ENCODE results near the gene KCNN4. TPM values are rescaled to one million over a fixed set of nuclear protein-coding genes. Genes with fewer than 3 reads are reported as not detected.

Gene KCNN4
- total RNA-seq, 2 donors from 2014 or later: not detected

GRCh38 chr19:43802216-43802951 lies 21.6 kb upstream of the KCNN4 start, which contains the start of gene LYPD5:
Gene LYPD5 (minus strand): TSS chr19:43802447. CDS start chr19:43802380, 67 bp downstream.
- TF ChIP-seq CTCF (conservative IDR thresholded peaks at IDR 0.05): no peak
- Mint-ChIP-seq H3K27ac (no peak within 1 kb of the TSS), H3K9me3 (no peaks in the 10 kb centered on the region), H3K4me3 (no peak within 1 kb of the TSS), H3K36me3 (ENCODE audit: low read depth) (no peaks in the 10 kb centered on the region), H3K4me1 (no peaks in the 10 kb centered on the region), H3K27me3 (ENCODE audit: insufficient read depth) (peaks cover 69% of the 10 kb centered on the region)
- H3K9ac ChIP-seq (ENCODE audit: extremely low read depth, low read length, poor library complexity, severe bottlenecking): no peak within 1 kb of the TSS
- H3K27ac ChIP-seq (ENCODE audit: low read depth, low read length): no peak within 1 kb of the TSS
- no peaks in the 10 kb centered on the region for H3K36me3 ChIP-seq (ENCODE audit: control insufficient read depth, insufficient read depth, low read length)
- DNase-seq: no peak
- no peaks in the 10 kb centered on the region for H3K4me1 ChIP-seq (ENCODE audit: control insufficient read depth, insufficient read depth, low read length)
- no peak within 1 kb of the TSS for H3K4me3 ChIP-seq (ENCODE audit: low read length)
- H3K9me3 ChIP-seq (ENCODE audit: control insufficient read depth, low read length): no peaks in the 10 kb centered on the region
- H3K27me3 ChIP-seq (ENCODE audit: control insufficient read depth, insufficient read depth, low read length, poor library complexity, severe bottlenecking): peaks cover 42% of the 10 kb centered on the region
- WGBS, 2 experiments (ENCODE audit: insufficient coverage in 1 of 2, insufficient read length in 1 of 2): 72 to 88% methylated on average over 3 to 12 of the region's 12 CpGs

- Histone ChIP-seq H3K27me3 (ENCODE audit: control insufficient read depth, insufficient read depth, low read length, poor library complexity, severe bottlenecking) (peaks cover 70% of the 10 kb centered on the region), H3K36me3 (ENCODE audit: control insufficient read depth, insufficient read depth, low read length) (no peaks in the 10 kb centered on the region), H3K4me3 (ENCODE audit: low read length) (no peak overlapping the region), H3K9me3 (ENCODE audit: control insufficient read depth, low read length) (no peaks in the 10 kb centered on the region), H3K9ac (ENCODE audit: extremely low read depth, low read length, poor library complexity, severe bottlenecking) (no peak overlapping the region), H3K4me1 (ENCODE audit: control insufficient read depth, insufficient read depth, low read length) (no peaks in the 10 kb centered on the region), H3K27ac (ENCODE audit: low read depth, low read length) (no peak overlapping the region)
- DNase-seq: peak; percentile 60
- Mint-ChIP-seq H3K27ac (no peak overlapping the region), H3K9me3 (no peaks in the 10 kb centered on the region), H3K4me3 (peak overlapping the region; percentile 55), H3K4me1 (no peaks in the 10 kb centered on the region), H3K27me3 (ENCODE audit: insufficient read depth) (peaks cover 90% of the 10 kb centered on the region), H3K36me3 (ENCODE audit: low read depth) (no peaks in the 10 kb centered on the region)
- no peak for TF ChIP-seq CTCF (conservative IDR thresholded peaks at IDR 0.05)
- 45 to 64% methylated on average over 3 to 6 of the region's 6 CpGs for WGBS, 2 experiments (ENCODE audit: insufficient coverage in 1 of 2, insufficient read length in 1 of 2)
These were observed 18.8 kb upstream of the KCNN4 start for GRCh38 chr19:43799502-43800142.

GRCh38 chr19:43798546-43799409 lies 18.0 kb upstream of the KCNN4 start:
- no peaks in the 10 kb centered on the region for H3K36me3 ChIP-seq (ENCODE audit: control insufficient read depth, insufficient read depth, low read length)
- no peaks in the 10 kb centered on the region for H3K9me3 Mint-ChIP-seq
- peak; percentile 91 for DNase-seq
- H3K27ac ChIP-seq (ENCODE audit: low read depth, low read length): no peak overlapping the region
- peaks cover 90% of the 10 kb centered on the region for H3K27me3 Mint-ChIP-seq (ENCODE audit: insufficient read depth)
- peaks cover 78% of the 10 kb centered on the region for H3K27me3 ChIP-seq (ENCODE audit: control insufficient read depth, insufficient read depth, low read length, poor library complexity, severe bottlenecking)
- WGBS, 2 experiments (ENCODE audit: insufficient coverage in 1 of 2, insufficient read length in 1 of 2): 15 to 24% methylated on average over 39 to 70 of the region's 70 CpGs
- H3K4me1 Mint-ChIP-seq: no peaks in the 10 kb centered on the region
- peak overlapping the region; percentile 72 for H3K4me3 ChIP-seq (ENCODE audit: low read length)
- H3K9ac ChIP-seq (ENCODE audit: extremely low read depth, low read length, poor library complexity, severe bottlenecking): no peak overlapping the region
- no peaks in the 10 kb centered on the region for H3K36me3 Mint-ChIP-seq (ENCODE audit: low read depth)
- H3K4me3 Mint-ChIP-seq: peak overlapping the region; percentile 55
- H3K27ac Mint-ChIP-seq: no peak overlapping the region
- no peak for TF ChIP-seq CTCF (conservative IDR thresholded peaks at IDR 0.05)
- no peaks in the 10 kb centered on the region for H3K4me1 ChIP-seq (ENCODE audit: control insufficient read depth, insufficient read depth, low read length)
- H3K9me3 ChIP-seq (ENCODE audit: control insufficient read depth, low read length): no peaks in the 10 kb centered on the region
